Subcutaneous abdominal adipose tissue (tissue), 5 donors: ENCODE results near the gene SMPDL3B.

ENCODE experiments used
- H3K27ac ChIP-seq: one replicate; pipeline ENCODE4 v1.7.0; 2013; ENCODE audit warnings: low read depth, mild to moderate bottlenecking, inconsistent platforms, low read length, moderate library complexity
- H3K27me3 ChIP-seq, 5 donors: one replicate each; pipeline ENCODE4 v1.7.0; 2013; ENCODE audit warnings: low read length in 5 of 5, inconsistent platforms in 1 of 5; ENCODE audit not compliant: control insufficient read depth in 5 of 5, insufficient read depth in 4 of 5
- H3K36me3 ChIP-seq, 5 donors: one replicate each; pipeline ENCODE4 v1.7.0; 2013; ENCODE audit warnings: low read length in 5 of 5; ENCODE audit not compliant: control insufficient read depth in 5 of 5, insufficient read depth in 5 of 5
- H3K4me1 ChIP-seq, 5 donors: one replicate each; pipeline ENCODE4 v1.7.0; 2013; ENCODE audit warnings: low read length in 5 of 5, mild to moderate bottlenecking in 3 of 5, moderate library complexity in 1 of 5; ENCODE audit not compliant: control insufficient read depth in 5 of 5, insufficient read depth in 5 of 5
- H3K4me3 ChIP-seq, 5 donors: one replicate each; pipeline ENCODE4 v1.7.0; 2013; ENCODE audit warnings: low read length in 5 of 5, low read depth in 1 of 5
- H3K9ac ChIP-seq, 5 donors: one replicate each; pipeline ENCODE4 v1.7.0; 2013; ENCODE audit warnings: low read length in 5 of 5, mild to moderate bottlenecking in 4 of 5, moderate library complexity in 3 of 5
- H3K9me3 ChIP-seq, 5 donors: one replicate each; pipeline ENCODE4 v1.7.0; 2013; ENCODE audit warnings: low read length in 5 of 5; ENCODE audit not compliant: control insufficient read depth in 5 of 5
- donor health status: healthy.
- donor health status: healthy.
- donor health status: healthy.
- donor health status: healthy.
- donor health status: healthy.

The SMPDL3B gene

GRCh38 chr1:27906759-27907158 lies 28.0 kb upstream of the SMPDL3B start:
- H3K4me1 ChIP-seq: peaks cover 0 to 4% (median 0%) of the 10 kb centered on the region in 5 donors
- H3K27ac ChIP-seq: no peak overlapping the region
- H3K27me3 ChIP-seq: no peaks in the 10 kb centered on the region
- peaks cover 5 to 85% (median 50%) of the 10 kb centered on the region in 5 donors for H3K36me3 ChIP-seq
- no peak overlapping the region for H3K4me3 ChIP-seq
- no peak overlapping the region for H3K9ac ChIP-seq
- H3K9me3 ChIP-seq: no peaks in the 10 kb centered on the region

GRCh38 chr1:27912429-27912828 lies 22.4 kb upstream of the SMPDL3B start:
- Histone ChIP-seq H3K4me3 (no peak overlapping the region), H3K4me1 (peaks cover 6 to 12% (median 11%) of the 10 kb centered on the region in 5 donors), H3K27ac (no peak overlapping the region), H3K27me3 (no peaks in the 10 kb centered on the region), H3K9ac (peak overlapping the region in 1 of 5 donors; percentile 30), H3K9me3 (peaks cover 0 to 7% (median 5%) of the 10 kb centered on the region in 5 donors), H3K36me3 (peaks cover 5 to 47% (median 29%) of the 10 kb centered on the region in 5 donors)

GRCh38 chr1:27915082-27915575 lies 19.7 kb upstream of the SMPDL3B start:
- no peaks in the 10 kb centered on the region for H3K27me3 ChIP-seq
- H3K36me3 ChIP-seq: peaks cover 0 to 21% (median 9%) of the 10 kb centered on the region in 5 donors
- peak overlapping the region in 4 of 5 donors; percentile 86 to 95 (median 88) for H3K4me3 ChIP-seq
- peaks cover 0 to 7% (median 5%) of the 10 kb centered on the region in 5 donors for H3K9me3 ChIP-seq
- peaks cover 6 to 12% (median 11%) of the 10 kb centered on the region in 5 donors for H3K4me1 ChIP-seq
- no peak overlapping the region for H3K27ac ChIP-seq
- H3K9ac ChIP-seq: no peak overlapping the region

DNA sequence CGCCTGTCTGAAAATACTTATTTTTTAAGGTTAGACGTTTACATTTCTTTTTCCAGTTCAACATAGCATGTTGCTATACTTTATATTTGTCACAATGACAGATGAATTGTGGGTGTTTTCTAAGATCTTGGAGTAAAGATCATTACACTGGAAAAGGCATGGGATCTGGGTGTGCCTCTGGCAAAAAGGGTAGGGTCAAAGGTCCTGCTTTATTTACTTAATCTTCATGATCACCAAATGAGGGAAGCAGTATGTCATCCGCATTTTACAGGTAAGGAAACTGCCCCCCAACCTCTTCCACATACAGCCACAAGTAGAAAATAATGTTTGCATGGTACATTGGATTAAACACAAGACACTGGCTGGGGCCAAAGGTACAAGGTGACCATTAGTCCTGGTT lies 12.5 kb upstream of the SMPDL3B start:
- no peaks in the 10 kb centered on the region for H3K36me3 ChIP-seq
- H3K27ac ChIP-seq: no peak overlapping the region

GRCh38 chr1:27928216-27928954 lies 6.4 kb upstream of the SMPDL3B start:
- H3K27me3 ChIP-seq: no peaks in the 10 kb centered on the region
- H3K9me3 ChIP-seq: no peaks in the 10 kb centered on the region
- H3K36me3 ChIP-seq: no peaks in the 10 kb centered on the region
- H3K27ac ChIP-seq: no peak overlapping the region
- H3K4me3 ChIP-seq: no peak overlapping the region
- H3K4me1 ChIP-seq: peaks cover 0 to 3% (median 0%) of the 10 kb centered on the region in 5 donors
- H3K9ac ChIP-seq: no peak overlapping the region

More for the DNA sequence above, 12.5 kb upstream of the SMPDL3B start:
- Histone ChIP-seq H3K4me1 (no peaks in the 10 kb centered on the region), H3K9me3 (no peaks in the 10 kb centered on the region), H3K27me3 (no peaks in the 10 kb centered on the region), H3K4me3 (no peak overlapping the region), H3K9ac (no peak overlapping the region)

GRCh38 chr1:27931184-27931583 lies 3.6 kb upstream of the SMPDL3B start:
- no peaks in the 10 kb centered on the region for H3K36me3 ChIP-seq
- no peak overlapping the region for H3K4me3 ChIP-seq
- H3K4me1 ChIP-seq: peaks cover 0 to 13% (median 9%) of the 10 kb centered on the region in 5 donors
- no peak overlapping the region for H3K27ac ChIP-seq
- no peaks in the 10 kb centered on the region for H3K9me3 ChIP-seq
- no peak overlapping the region for H3K9ac ChIP-seq
- peaks cover 11 to 17% (median 13%) of the 10 kb centered on the region in 5 donors for H3K27me3 ChIP-seq

GRCh38 chr1:27931759-27932158 lies 3.0 kb upstream of the SMPDL3B start:
- Histone ChIP-seq H3K36me3 (no peaks in the 10 kb centered on the region), H3K27ac (no peak overlapping the region), H3K9ac (no peak overlapping the region), H3K9me3 (no peaks in the 10 kb centered on the region), H3K27me3 (peaks cover 11 to 17% (median 13%) of the 10 kb centered on the region in 5 donors), H3K4me3 (no peak overlapping the region), H3K4me1 (peaks cover 0 to 13% (median 9%) of the 10 kb centered on the region in 5 donors)

GRCh38 chr1:27935721-27936120 lies 921 bp downstream of the SMPDL3B start:
- Histone ChIP-seq H3K9ac (no peak overlapping the region), H3K4me3 (no peak overlapping the region), H3K36me3 (no peaks in the 10 kb centered on the region), H3K27me3 (peaks cover 11 to 17% (median 13%) of the 10 kb centered on the region in 5 donors), H3K27ac (no peak overlapping the region), H3K4me1 (peaks cover 0 to 13% (median 9%) of the 10 kb centered on the region in 5 donors), H3K9me3 (no peaks in the 10 kb centered on the region)

DNA sequence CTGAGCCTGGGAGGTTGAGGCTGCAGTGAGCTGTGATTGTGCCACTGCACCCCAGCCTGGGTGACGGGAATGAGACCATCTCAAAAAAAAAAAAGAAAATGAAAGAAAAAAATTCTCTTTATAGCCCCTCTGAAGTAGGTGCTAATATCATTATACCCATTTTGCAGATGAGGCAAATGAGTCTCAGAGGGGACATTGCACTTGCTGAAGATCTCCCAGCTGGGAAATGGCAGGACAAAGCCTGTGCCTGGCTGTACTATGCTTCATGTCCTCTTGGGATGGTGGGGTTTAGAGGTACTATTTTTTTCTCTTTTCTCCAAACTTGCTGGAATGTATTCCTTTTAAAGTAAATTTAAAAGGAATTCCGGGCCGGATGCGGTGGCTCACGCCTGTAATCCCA lies 1.6 kb downstream of the SMPDL3B start:
- no peak overlapping the region for H3K4me3 ChIP-seq
- H3K36me3 ChIP-seq: no peaks in the 10 kb centered on the region
- H3K9me3 ChIP-seq: no peaks in the 10 kb centered on the region
- H3K4me1 ChIP-seq: peaks cover 0 to 13% (median 9%) of the 10 kb centered on the region in 5 donors
- H3K27ac ChIP-seq: no peak overlapping the region
- H3K9ac ChIP-seq: no peak overlapping the region
- H3K27me3 ChIP-seq: peaks cover 11 to 17% (median 13%) of the 10 kb centered on the region in 5 donors

DNA sequence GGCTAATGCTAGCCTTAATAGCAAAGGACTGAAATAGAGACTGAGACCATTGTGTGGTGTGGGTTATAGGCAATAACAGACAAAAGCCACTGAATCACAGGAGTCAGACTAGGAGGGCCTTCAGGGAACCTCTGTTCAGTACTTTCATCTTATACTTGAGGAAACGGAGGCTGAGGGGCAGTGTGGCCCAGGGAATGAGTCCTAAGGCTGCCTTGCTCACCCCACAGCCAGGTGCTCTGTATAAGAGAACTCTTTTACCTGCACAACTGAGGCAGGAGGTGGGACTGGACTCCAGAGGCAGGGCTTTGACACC lies 2.7 kb downstream of the SMPDL3B start:
- peaks cover 11 to 17% (median 13%) of the 10 kb centered on the region in 5 donors for H3K27me3 ChIP-seq
- peaks cover 0 to 11% (median 9%) of the 10 kb centered on the region in 5 donors for H3K4me1 ChIP-seq
- no peak overlapping the region for H3K4me3 ChIP-seq
- no peak overlapping the region for H3K9ac ChIP-seq
- no peaks in the 10 kb centered on the region for H3K9me3 ChIP-seq
- no peak overlapping the region for H3K27ac ChIP-seq
- H3K36me3 ChIP-seq: no peaks in the 10 kb centered on the region
